Testis (tissue), 2 donors: ENCODE measurements around the gene OR6J1.
"Not testable (repeated sequence)": the region's sequence is repeated elsewhere in the genome, so short reads cannot be mapped to it uniquely, and the experiment has no call there.

Experiments
- CTCF ChIP-seq, 3 experiments: fragments of 450-650 bp in 2 of 3; fragments of 200-600 bp in 1 of 3; sonication (generic) in 1 of 3; IDR thresholded peaks; one replicate each; pipeline ENCODE4 v1.5.1; 2016 to 2019; ENCODE audit warnings: antibody characterized with exemption in 3 of 3, mild to moderate bottlenecking in 2 of 3, moderate library complexity in 1 of 3
- POLR2A ChIP-seq: fragments of 450-650 bp; IDR thresholded peaks from one replicate; pipeline ENCODE4 v1.6.1; 2017; ENCODE audit warnings: antibody characterized with exemption, mild to moderate bottlenecking, moderate library complexity

GRCh38 chr14:22677551-22677950, 33.4 kb upstream of the OR6J1 start:
- not testable (repeated sequence) for TF ChIP-seq CTCF (IDR thresholded peaks at IDR 0.05); POLR2A
